ENCODE measurements around the gene ALOX5. TPM values are rescaled to one million over a fixed set of nuclear protein-coding genes. Genes with fewer than 3 reads are reported as not detected.
"Not testable (repeated sequence)": the region's sequence is repeated elsewhere in the genome, so short reads cannot be mapped to it uniquely, and the experiment has no call there.

ALOX5 gene
- total RNA-seq, 1 experiment from 2014 or later = not detected

DNA sequence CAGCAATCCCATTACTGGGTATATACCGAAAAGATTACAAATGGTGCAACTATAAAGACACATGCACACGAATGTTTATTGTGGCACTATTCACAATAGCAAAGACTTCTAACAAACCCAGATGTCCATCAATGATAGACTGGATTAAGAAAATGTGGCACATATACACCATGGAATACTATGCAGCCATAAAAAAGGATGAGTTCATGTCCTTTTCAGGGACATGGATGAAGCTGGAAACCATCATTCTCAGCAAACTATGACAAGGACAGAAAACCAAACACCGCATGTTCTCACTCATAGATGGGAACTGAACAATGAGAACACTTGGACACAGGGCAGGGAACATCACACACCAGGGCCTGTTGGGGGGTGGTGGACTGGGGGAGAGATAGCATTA, 6.4 kb upstream of the ALOX5 start:
- not testable (repeated sequence) for H3K27me3 ChIP-seq (replicated peaks); DNase-seq (ENCODE audit: low read depth in 1 of 2, low spot score in 2 of 2); H3K9me3 ChIP-seq (replicated peaks); H3K4me1 ChIP-seq (replicated peaks); H3K4me3 ChIP-seq; H3K27ac ChIP-seq; H3K36me3 ChIP-seq

DNA sequence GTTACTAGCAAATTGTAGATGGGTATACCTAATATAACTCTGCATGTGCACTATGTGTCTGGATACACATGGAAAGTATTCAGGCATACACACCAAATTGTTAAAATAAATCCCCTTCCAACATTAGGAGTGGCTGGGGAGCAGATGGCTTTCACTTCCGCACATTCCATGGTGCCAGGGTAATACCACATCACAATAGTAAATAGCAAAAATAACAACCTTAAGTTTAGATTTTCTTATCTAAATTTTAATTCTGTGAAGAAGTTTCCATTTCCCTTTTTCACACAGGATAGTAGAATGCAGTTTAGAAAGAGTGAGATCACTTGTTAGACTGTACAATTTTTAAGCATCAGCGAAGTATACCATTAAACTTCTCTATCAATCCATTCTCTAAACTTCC, 5.8 kb upstream of the ALOX5 start:
- H3K4me1 ChIP-seq (replicated peaks) = no peaks in the 10 kb centered on the region
- H3K27ac ChIP-seq = no peak overlapping the region
- H3K36me3 ChIP-seq = no peaks in the 10 kb centered on the region
- no peaks in the 10 kb centered on the region for H3K9me3 ChIP-seq (replicated peaks)
- H3K27me3 ChIP-seq (replicated peaks) = peaks cover 11% of the 10 kb centered on the region
- H3K4me3 ChIP-seq = no peak overlapping the region
- DNase-seq (ENCODE audit: low read depth in 1 of 2, low spot score in 2 of 2) = no peak

DNA sequence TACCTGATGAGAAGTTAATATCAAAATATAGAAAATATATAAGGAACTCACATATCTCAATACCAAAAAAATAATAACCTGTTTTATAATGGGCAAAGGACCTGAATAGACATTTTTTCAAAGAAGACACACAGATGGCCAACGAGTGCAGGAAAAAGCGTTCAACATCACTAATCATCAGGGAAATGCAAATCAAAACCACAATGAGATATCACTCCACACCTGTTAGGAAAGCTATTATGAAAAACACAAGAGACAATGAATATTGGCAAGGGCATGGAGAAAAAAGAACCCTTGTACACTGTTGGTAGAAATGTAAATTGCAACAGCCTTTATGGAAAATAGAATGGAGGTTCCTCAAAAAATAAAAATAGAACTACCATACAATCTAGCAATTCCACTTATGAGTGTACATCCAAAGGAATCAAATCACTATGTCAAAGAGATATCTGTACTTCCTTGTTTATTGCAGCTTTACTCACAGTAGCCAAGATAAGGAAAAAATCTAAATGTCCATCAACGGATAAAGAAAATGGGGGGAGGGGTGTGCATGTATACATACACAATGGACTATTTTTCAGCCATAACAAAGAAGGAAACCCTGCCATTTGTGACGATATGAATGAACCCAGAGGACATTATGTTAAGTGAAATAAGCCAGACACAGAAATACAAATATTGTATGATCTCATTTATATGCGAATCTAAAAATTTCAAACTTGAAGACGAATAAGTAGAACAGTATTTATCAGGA, 3.6 kb upstream of the ALOX5 start:
- no peak overlapping the region for H3K27ac ChIP-seq
- H3K27me3 ChIP-seq (replicated peaks) = peaks cover 30% of the 10 kb centered on the region
- no peaks in the 10 kb centered on the region for H3K36me3 ChIP-seq
- H3K9me3 ChIP-seq (replicated peaks) = no peaks in the 10 kb centered on the region
- no peak for DNase-seq (ENCODE audit: low read depth in 1 of 2, low spot score in 2 of 2)
- peaks cover 5% of the 10 kb centered on the region for H3K4me1 ChIP-seq (replicated peaks)
- no peak overlapping the region for H3K4me3 ChIP-seq

DNA sequence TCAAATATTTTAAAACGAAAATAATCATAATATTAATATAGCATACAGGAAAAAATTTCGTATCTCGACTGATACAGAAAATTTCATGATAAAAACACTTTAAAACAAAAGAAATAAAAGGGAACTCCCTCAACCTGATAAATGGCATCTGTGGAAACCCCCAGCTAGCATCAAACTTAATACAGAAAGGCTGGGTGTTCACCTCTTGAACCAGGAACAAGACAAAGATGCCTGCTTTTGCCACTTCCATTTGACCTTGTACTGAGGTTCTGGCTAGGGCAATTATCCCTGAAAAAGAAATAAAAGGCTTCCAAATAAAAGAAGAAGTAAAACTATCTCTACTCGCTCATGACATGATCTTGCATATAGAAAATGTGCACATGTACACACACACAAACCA, 2.5 kb upstream of the ALOX5 start:
- Histone ChIP-seq H3K36me3 (no peaks in the 10 kb centered on the region), H3K4me3 (no peak overlapping the region), H3K9me3 (replicated peaks) (no peaks in the 10 kb centered on the region), H3K4me1 (replicated peaks) (peaks cover 5% of the 10 kb centered on the region), H3K27me3 (replicated peaks) (peaks cover 33% of the 10 kb centered on the region), H3K27ac (no peak overlapping the region)
- no peak for DNase-seq (ENCODE audit: low read depth in 1 of 2, low spot score in 2 of 2)

DNA sequence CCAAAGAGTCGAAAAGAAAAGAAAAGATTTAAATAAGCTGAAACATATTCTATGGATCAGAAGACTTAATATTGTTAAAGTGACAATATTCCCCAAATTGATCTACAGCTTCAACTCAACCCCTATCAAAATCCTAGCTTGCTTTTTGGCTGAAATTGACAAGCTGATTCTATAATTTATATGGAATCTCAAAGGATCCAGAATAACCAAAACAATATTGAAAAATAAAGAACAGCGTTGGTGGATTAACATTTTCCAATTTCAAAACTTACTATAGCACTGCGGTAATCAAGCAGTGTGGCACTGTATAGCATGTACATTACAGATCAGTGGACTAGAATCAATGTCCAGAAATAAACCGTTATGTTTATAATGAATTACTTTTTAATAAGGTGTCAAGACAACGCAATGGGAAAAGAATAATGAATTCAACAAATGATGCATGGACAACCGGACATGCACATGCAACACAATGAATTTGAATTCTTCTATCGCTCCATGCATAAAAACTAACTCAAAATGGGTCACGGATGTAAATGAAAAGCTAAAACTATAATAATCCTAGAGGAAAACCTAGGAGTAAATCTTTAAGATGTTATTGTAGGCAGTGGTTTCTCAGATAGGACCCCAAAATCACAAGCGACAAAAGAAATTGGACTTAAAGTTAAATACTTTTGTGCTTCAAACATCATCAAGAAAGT, 1.6 kb upstream of the ALOX5 start:
- H3K4me3 ChIP-seq = no peak overlapping the region
- H3K27me3 ChIP-seq (replicated peaks) = peaks cover 33% of the 10 kb centered on the region
- no peaks in the 10 kb centered on the region for H3K9me3 ChIP-seq (replicated peaks)
- H3K27ac ChIP-seq = no peak overlapping the region
- peaks cover 5% of the 10 kb centered on the region for H3K4me1 ChIP-seq (replicated peaks)
- H3K36me3 ChIP-seq = no peaks in the 10 kb centered on the region
- DNase-seq (ENCODE audit: low read depth in 1 of 2, low spot score in 2 of 2) = no peak

DNA sequence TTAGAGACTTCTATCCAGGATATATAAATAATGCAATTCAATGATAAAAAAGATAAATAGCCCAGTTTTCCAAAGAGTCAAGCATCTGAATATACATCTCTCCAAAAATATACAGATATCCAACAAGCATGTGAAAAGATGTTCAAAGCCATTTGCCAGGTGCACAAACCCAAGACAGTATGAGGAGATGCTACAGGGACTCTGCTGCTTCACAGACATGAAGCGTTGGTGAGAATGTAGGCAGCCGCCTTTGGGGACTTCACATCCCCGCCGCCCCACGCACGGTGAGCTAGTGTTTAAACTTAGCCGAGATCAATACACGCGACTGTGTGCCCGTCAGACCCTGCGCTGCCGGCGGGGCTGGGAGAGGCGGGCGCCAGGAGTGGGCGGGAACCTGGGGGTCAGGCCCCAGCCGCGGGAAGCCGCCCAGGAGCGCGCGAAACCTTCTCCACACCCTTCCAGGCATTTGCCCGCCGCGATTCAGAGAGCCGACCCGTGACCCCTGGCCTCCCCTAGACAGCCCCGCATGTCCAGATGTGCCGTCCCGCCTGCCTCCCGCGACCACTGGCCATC, 927 bp upstream of the ALOX5 start:
- DNase-seq (ENCODE audit: low read depth in 1 of 2, low spot score in 2 of 2) = no peak
- Histone ChIP-seq H3K27ac (no peak overlapping the region), H3K9me3 (replicated peaks) (no peaks in the 10 kb centered on the region), H3K4me3 (no peak overlapping the region), H3K4me1 (replicated peaks) (peaks cover 5% of the 10 kb centered on the region), H3K27me3 (replicated peaks) (peaks cover 33% of the 10 kb centered on the region), H3K36me3 (no peaks in the 10 kb centered on the region)

DNA sequence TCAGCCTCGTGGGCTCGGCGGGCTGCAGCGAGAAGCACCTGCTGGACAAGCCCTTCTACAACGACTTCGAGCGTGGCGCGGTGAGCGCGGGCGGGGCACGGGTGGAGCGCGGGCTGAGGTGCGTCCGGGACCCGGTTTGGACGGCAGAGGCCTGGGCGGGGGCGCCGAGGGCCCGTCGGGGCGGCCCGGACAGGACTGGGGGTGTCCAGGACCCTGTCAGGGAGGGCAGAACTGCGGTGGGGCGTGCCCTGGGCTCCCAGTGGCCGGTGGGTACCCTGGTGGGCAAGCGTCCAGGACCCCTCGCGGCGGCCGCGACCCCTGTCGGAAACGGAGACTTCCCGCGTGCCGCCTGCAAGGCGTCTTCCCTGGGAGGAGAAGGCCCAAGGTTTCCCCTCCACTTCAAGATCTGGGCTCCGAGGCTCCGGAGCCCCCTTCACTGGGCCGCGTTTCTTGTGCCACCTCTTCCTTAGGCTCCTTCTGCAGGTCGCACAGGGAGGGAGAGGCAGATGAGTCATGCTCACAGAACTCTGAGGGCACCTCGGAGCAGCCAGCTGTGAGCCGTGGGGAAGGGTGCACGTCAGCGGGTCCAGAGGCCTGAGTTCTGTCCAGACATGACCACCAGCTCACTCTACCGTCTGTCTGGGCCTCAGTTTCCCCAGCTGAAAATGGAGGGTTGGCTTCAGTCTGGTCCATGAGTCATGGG, 485 bp downstream of the ALOX5 start:
- peaks cover 33% of the 10 kb centered on the region for H3K27me3 ChIP-seq (replicated peaks)
- H3K4me1 ChIP-seq (replicated peaks) = peaks cover 5% of the 10 kb centered on the region
- H3K36me3 ChIP-seq = no peaks in the 10 kb centered on the region
- H3K4me3 ChIP-seq = no peak overlapping the region
- H3K27ac ChIP-seq = no peak overlapping the region
- DNase-seq (ENCODE audit: low read depth in 1 of 2, low spot score in 2 of 2) = no peak
- no peaks in the 10 kb centered on the region for H3K9me3 ChIP-seq (replicated peaks)

DNA sequence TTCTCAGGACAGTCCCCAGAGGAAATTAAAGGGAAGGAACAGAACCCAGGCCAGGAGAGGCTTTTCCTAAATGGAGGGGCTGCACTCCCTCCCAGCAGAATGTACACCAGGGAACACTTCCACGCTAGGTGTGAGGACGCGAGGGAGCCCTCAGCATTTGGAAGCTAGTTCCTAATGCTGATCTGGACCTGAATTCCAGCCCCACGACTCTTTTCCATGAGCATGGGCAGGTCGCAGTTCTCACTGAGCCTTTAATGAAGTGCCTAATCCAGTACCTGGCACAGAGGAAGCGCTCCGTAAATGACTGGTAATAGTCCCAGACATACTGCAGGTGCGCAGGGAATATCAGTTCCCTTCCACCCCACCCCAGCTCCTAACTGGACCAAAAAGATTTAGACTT, 1.1 kb downstream of the ALOX5 start:
- DNase-seq (ENCODE audit: low read depth in 1 of 2, low spot score in 2 of 2) = no peak
- peaks cover 28% of the 10 kb centered on the region for H3K27me3 ChIP-seq (replicated peaks)
- no peak overlapping the region for H3K27ac ChIP-seq
- H3K4me1 ChIP-seq (replicated peaks) = peaks cover 5% of the 10 kb centered on the region
- H3K4me3 ChIP-seq = no peak overlapping the region
- H3K9me3 ChIP-seq (replicated peaks) = no peaks in the 10 kb centered on the region
- no peaks in the 10 kb centered on the region for H3K36me3 ChIP-seq

DNA sequence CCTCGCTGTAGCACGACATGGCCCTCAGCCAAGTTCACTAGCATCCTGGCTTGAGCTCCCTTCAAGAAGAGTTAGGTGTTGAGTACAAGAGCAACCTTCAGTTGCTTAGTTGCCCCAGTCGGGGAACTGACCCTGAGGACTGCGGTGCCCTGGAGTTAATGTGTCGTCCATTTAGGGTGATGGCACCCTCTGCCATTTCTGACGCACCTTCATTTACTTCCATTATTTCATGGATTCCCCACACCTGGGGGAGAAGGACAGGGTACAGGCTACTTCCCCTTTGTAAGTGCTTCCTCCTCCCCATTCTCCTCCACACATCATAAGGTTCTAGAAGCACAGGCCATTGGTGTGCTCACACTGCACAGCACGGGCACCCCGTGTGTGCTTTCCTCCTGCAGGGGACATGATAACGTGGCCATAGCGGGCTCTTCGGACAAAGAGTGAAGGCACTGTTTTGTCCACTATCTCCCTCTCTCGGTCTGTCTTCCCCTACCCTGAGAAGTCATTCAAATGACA, 1.8 kb downstream of the ALOX5 start:
- H3K9me3 ChIP-seq (replicated peaks) = no peaks in the 10 kb centered on the region
- H3K27ac ChIP-seq = no peak overlapping the region
- no peaks in the 10 kb centered on the region for H3K36me3 ChIP-seq
- no peak overlapping the region for H3K4me3 ChIP-seq
- H3K4me1 ChIP-seq (replicated peaks) = peaks cover 5% of the 10 kb centered on the region
- DNase-seq (ENCODE audit: low read depth in 1 of 2, low spot score in 2 of 2) = no peak
- peaks cover 28% of the 10 kb centered on the region for H3K27me3 ChIP-seq (replicated peaks)

DNA sequence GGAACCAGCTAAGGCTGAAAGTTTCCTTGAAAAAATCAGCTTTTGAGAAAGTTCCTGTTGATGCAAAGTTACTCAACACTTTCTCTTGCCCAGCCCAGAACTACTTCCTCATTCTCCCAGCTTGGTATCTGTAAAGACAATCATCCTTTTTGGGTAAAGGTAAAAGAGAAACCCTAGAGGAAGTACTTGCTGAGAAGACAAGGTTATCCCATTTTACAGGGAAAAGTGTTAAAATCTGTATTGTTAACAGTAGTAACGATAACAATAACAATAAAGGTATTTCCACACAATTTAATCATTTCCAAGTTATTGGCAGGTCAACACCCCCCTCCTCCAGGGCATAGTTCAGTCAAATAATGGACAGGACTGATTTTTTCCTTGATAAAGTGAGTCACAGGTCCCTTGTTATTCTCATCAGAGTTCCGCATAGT, 2.4 kb downstream of the ALOX5 start:
- DNase-seq (ENCODE audit: low read depth in 1 of 2, low spot score in 2 of 2) = no peak
- Histone ChIP-seq H3K27ac (no peak overlapping the region), H3K4me1 (replicated peaks) (peaks cover 5% of the 10 kb centered on the region), H3K27me3 (replicated peaks) (peaks cover 28% of the 10 kb centered on the region), H3K36me3 (no peaks in the 10 kb centered on the region), H3K9me3 (replicated peaks) (no peaks in the 10 kb centered on the region), H3K4me3 (no peak overlapping the region)

DNA sequence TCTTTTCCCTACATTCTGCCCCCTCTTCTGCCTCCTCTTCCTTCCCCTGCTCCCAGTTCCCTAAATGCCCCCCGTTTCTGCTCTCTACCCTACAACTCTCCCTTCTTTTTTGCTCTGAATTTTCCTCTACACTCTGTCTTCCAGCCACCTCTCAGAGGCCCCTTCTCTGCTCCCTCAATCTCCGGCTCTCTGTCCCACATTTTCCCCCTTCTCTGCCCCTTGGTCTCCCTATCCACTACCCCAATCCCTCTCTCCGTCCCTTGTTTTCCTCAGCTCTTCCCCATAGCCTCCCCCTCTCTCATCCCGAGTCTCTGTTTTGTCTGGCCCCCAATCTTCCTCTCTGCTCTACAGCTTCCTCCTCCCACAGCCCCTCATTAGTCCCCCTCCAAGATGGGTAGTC, 3.3 kb downstream of the ALOX5 start:
- peaks cover 28% of the 10 kb centered on the region for H3K27me3 ChIP-seq (replicated peaks)
- no peaks in the 10 kb centered on the region for H3K36me3 ChIP-seq
- H3K9me3 ChIP-seq (replicated peaks) = no peaks in the 10 kb centered on the region
- H3K4me1 ChIP-seq (replicated peaks) = peaks cover 5% of the 10 kb centered on the region
- H3K27ac ChIP-seq = no peak overlapping the region
- DNase-seq (ENCODE audit: low read depth in 1 of 2, low spot score in 2 of 2) = no peak
- no peak overlapping the region for H3K4me3 ChIP-seq

DNA sequence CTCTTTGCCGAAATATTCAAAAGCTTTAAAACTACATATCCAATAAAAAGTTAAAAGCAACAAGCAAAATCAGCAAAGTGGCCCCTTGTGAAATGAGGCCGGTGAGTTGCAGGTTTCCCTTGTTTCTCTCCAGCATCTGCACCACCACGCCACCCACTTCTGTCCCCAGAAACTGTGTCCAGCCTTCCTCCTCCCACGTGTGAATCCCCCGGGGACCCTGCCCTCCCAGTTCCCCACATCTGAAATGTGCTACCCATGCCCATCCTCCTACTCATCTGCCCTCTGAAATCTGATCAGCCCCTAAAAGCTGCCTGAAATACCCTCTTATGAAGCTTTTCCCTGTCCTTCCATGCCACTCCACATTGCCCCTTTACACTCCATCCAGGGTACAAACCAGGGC, 3.8 kb downstream of the ALOX5 start:
- Histone ChIP-seq H3K4me1 (replicated peaks) (peaks cover 5% of the 10 kb centered on the region), H3K4me3 (no peak overlapping the region), H3K9me3 (replicated peaks) (no peaks in the 10 kb centered on the region), H3K36me3 (no peaks in the 10 kb centered on the region), H3K27me3 (replicated peaks) (peaks cover 26% of the 10 kb centered on the region), H3K27ac (no peak overlapping the region)
- DNase-seq (ENCODE audit: low read depth in 1 of 2, low spot score in 2 of 2) = no peak

DNA sequence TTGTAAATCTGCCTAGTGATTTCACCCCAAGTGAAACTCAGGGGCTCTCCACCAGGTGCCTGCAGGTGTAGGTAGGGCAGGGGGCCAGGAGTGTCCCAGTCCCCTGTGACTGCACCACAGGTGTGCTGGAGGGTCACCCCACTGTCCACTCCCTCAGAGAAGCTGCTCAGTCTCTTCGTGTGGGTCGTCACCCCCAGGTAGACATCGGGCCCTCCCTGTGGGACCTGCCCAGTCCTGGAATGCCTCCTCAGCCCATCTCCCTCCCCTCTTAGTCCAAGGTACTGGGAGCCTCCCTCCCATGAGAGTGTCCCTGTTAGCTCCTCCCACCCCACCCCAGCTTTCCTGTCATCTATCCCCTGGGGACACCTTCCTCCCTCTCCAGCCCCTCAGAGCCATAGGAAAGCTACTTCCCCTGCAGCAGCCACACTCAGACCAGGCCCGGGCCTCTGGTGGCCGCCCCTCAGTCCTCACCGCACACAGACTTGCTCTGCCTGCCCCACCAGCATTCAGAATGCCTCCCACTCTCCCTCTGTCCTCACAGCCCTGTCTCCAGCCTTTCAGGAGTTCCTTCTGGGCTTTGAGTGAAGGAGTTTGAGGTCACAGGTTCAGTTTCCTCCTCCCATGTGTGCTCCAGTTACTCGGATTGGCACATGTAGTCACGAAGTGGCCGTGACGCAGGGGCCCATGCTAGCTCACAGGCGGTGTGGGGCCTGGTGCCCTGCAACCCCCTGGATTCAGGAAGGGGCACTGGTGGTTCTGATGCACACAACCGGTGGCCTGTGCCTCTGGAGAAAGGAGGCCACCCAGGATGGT, 5.1 kb downstream of the ALOX5 start:
- no peak for DNase-seq (ENCODE audit: low read depth in 1 of 2, low spot score in 2 of 2)
- Histone ChIP-seq H3K27ac (no peak overlapping the region), H3K36me3 (no peaks in the 10 kb centered on the region), H3K9me3 (replicated peaks) (no peaks in the 10 kb centered on the region), H3K4me1 (replicated peaks) (peaks cover 4% of the 10 kb centered on the region), H3K27me3 (replicated peaks) (peaks cover 15% of the 10 kb centered on the region), H3K4me3 (no peak overlapping the region)
